Stomach (tissue), 9 donors: ENCODE data around the gene P4HTM. TPM values are rescaled to one million over a fixed set of nuclear protein-coding genes. Genes with fewer than 3 reads are reported as not detected.

ENCODE experiments used
- DNase-seq, 2 donors: peaks; one replicate each; pipeline versions ENCODE4 v3.0.0 to v3.0.0-alpha.2; 2013 to 2019
- H3K27ac ChIP-seq, 5 donors: fragments of 200-600 bp in 4 of 5; sonication (generic) in 4 of 5; one replicate each; pipeline ENCODE4 v1.5.1; 2013 to 2019; ENCODE audit warnings: mild to moderate bottlenecking in 1 of 5, moderate library complexity in 1 of 5
- H3K27me3 ChIP-seq, 3 donors: fragments of 200-600 bp; sonication (generic); one replicate each; pipeline ENCODE4 v1.5.1; 2017 to 2019; ENCODE audit warnings: mixed run types in 1 of 3
- H3K36me3 ChIP-seq, 4 donors: fragments of 200-600 bp; sonication (generic); 1 replicate in 3 of 4; 2 replicates in 1 of 4; pipeline ENCODE4 v1.5.1; 2016 to 2019
- H3K4me1 ChIP-seq, 4 donors: fragments of 200-600 bp; sonication (generic); one replicate each; pipeline ENCODE4 v1.5.1; 2016 to 2019
- H3K4me3 ChIP-seq, 4 donors: fragments of 200-600 bp; sonication (generic) in 3 of 4; one replicate each; pipeline ENCODE4 v1.5.1; 2016 to 2019; ENCODE audit warnings: mild to moderate bottlenecking in 1 of 4
- H3K9me3 ChIP-seq, 4 donors: fragments of 200-600 bp; sonication (generic); one replicate each; pipeline ENCODE4 v1.5.1; 2016 to 2019
- EP300 ChIP-seq: sonication (generic); formaldehyde crosslinking; IDR thresholded peaks from one replicate; pipeline ENCODE4 v1.6.1; 2017; ENCODE audit warnings: antibody characterized with exemption
- POLR2A ChIP-seq, 4 donors: fragments of 450-650 bp; IDR thresholded peaks; one replicate each; pipeline ENCODE4 v1.6.1; 2016; ENCODE audit warnings: antibody characterized with exemption in 4 of 4, control low read depth in 2 of 4, mild to moderate bottlenecking in 1 of 4, moderate library complexity in 1 of 4
- POLR2AphosphoS5 ChIP-seq, 3 donors: sonication (generic); formaldehyde crosslinking; IDR thresholded peaks; one replicate each; pipeline ENCODE4 v1.6.1; 2016; ENCODE audit warnings: antibody characterized with exemption in 3 of 3
- WGBS, 5 donors: extraction: QIAGEN DNeasy Blood & Tissue Kit in 3 of 5; methylation state at CpG; one replicate each; pipeline versions ENCODE4 v1.1.5 to v1.1.7; 2013 to 2018; 5-methylcytosine and 5-hydroxymethylcytosine counted together
- intact Hi-C: fragments of 100-400 bp; cut with DNase I; formaldehyde crosslinking; loops from one replicate; pipeline ENCODE4 v1.15.1; 2023; ENCODE audit warnings: low total_unique reads
- polyA plus RNA-seq, 3 donors: library from polyadenylated mRNA; stranded (reverse); fragments of 200-250 nt; gene quantifications; one replicate each; pipeline ENCODE4 v1.2.3, GENCODE V29; 2013
- total RNA-seq, 5 donors: library from RNA; depleted of rRNA; stranded (reverse); fragments of >200 nt; gene quantifications; one replicate each; pipeline versions ENCODE4 v1.1.0 to v1.2.3, GENCODE V29; 2014 to 2016
- TF ChIP-seq, protein P1 (sequence below), 7 experiments: fragments of 450-650 bp in 4 of 7; fragments of 200-600 bp in 3 of 7; sonication (generic) in 3 of 7; IDR thresholded peaks; one replicate each; pipeline ENCODE4 v1.5.1; 2016 to 2019; ENCODE audit warnings: antibody characterized with exemption in 7 of 7, control low read depth in 2 of 7, mild to moderate bottlenecking in 1 of 7
- donor health status: healthy with polysubstance abuse.
- donor health status: Bipolar disorder and iron deficiency.
- donor health status: healthy.

P4HTM gene
- total and polyA plus RNA-seq, 8 donors = 19.1 to 383 (median 48.3) TPM

DNA sequence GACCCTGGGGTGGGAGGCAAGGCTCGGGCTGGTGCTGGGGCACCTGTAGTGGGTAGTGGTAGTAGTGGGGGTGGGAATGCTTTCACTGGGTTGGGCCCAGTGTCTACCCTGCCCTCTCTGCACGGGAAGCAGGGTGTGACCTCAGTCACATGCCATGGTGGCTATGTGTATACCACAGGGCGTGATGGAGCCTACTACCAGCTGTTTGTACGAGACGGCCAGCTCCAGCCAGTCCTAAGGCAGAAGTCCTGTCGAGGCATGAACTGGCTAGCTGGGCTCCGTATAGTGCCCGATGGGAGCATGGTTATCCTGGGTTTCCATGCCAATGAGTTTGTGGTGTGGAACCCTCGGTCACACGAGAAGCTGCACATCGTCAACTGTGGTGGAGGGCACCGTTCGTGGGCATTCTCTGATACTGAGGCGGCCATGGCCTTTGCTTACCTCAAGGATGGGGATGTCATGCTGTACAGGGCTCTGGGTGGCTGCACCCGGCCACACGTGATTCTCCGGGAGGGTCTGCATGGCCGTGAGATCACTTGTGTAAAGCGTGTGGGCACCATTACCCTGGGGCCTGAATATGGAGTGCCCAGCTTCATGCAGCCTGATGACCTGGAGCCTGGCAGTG lies 23.2 kb downstream of the P4HTM start:
- Histone ChIP-seq H3K9me3 (no peaks in the 10 kb centered on the region), H3K27me3 (no peaks in the 10 kb centered on the region), H3K36me3 (peaks cover 22 to 68% (median 57%) of the 10 kb centered on the region in 4 donors), H3K4me1 (peaks cover 27 to 70% (median 53%) of the 10 kb centered on the region in 4 donors), H3K4me3 (no peak overlapping the region), H3K27ac (peak overlapping the region in 3 of 5 donors; percentile 5 to 15 (median 6))
- intact Hi-C loops = no loop called here
- DNase-seq = peak in 1 of 2 donors; percentile 21
- TF ChIP-seq EP300 (no peak), POLR2A (IDR thresholded peaks at IDR 0.05) (no peak), POLR2AphosphoS5 (IDR thresholded peaks at IDR 0.05) (no peak)
- TF ChIP-seq, protein P1, sequence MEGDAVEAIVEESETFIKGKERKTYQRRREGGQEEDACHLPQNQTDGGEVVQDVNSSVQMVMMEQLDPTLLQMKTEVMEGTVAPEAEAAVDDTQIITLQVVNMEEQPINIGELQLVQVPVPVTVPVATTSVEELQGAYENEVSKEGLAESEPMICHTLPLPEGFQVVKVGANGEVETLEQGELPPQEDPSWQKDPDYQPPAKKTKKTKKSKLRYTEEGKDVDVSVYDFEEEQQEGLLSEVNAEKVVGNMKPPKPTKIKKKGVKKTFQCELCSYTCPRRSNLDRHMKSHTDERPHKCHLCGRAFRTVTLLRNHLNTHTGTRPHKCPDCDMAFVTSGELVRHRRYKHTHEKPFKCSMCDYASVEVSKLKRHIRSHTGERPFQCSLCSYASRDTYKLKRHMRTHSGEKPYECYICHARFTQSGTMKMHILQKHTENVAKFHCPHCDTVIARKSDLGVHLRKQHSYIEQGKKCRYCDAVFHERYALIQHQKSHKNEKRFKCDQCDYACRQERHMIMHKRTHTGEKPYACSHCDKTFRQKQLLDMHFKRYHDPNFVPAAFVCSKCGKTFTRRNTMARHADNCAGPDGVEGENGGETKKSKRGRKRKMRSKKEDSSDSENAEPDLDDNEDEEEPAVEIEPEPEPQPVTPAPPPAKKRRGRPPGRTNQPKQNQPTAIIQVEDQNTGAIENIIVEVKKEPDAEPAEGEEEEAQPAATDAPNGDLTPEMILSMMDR (IDR thresholded peaks at IDR 0.05) = no peak
- WGBS, 5 donors = 74 to 85% (median 77%) methylated on average over 4 to 19 of the region's 19 CpGs

DNA sequence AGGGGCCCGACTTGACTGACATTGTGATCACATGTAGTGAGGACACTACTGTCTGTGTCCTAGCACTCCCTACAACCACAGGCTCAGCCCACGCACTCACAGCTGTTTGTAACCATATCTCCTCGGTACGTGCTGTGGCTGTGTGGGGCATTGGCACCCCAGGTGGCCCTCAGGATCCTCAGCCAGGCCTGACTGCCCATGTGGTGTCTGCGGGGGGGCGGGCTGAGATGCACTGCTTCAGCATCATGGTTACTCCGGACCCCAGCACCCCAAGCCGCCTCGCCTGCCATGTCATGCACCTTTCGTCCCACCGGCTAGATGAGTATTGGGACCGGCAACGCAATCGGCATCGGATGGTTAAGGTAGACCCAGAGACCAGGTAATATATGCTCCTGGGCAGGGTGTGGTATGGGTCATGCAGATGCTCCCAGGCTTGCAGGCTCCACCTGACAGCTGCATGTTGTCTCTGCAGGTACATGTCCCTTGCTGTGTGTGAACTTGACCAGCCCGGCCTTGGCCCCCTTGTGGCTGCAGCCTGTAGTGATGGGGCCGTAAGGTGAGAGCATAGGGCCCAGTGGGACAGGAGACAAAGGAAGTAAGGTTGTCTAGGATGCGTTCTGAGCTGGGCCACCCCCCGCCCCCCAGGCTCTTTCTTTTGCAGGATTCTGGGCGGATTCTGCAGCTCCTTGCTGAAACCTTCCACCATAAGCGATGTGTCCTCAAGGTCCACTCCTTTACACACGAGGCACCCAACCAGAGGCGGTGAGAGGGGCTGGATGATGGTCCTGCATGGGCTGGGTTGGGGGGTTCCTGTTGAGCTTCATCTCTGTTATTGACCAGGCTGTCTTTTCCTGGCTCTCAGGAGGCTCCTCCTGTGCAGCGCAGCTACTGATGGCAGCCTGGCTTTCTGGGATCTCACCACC lies 24.0 kb downstream of the P4HTM start:
- peak; percentile 66 to 69 for DNase-seq
- intact Hi-C loops = no loop called here
- no peak for TF ChIP-seq POLR2AphosphoS5 (IDR thresholded peaks at IDR 0.05)
- TF ChIP-seq, protein P1 (IDR thresholded peaks at IDR 0.05) = peak in 5 of 7 experiments; percentile 32 to 60 (median 45)
- Histone ChIP-seq H3K9me3 (no peaks in the 10 kb centered on the region), H3K4me1 (peaks cover 26 to 67% (median 52%) of the 10 kb centered on the region in 4 donors), H3K4me3 (no peak overlapping the region), H3K27me3 (no peaks in the 10 kb centered on the region), H3K36me3 (peaks cover 22 to 66% (median 57%) of the 10 kb centered on the region in 4 donors), H3K27ac (no peak overlapping the region)
- 79 to 85% (median 83%) methylated on average over 16 to 24 of the region's 24 CpGs for WGBS, 5 donors

DNA sequence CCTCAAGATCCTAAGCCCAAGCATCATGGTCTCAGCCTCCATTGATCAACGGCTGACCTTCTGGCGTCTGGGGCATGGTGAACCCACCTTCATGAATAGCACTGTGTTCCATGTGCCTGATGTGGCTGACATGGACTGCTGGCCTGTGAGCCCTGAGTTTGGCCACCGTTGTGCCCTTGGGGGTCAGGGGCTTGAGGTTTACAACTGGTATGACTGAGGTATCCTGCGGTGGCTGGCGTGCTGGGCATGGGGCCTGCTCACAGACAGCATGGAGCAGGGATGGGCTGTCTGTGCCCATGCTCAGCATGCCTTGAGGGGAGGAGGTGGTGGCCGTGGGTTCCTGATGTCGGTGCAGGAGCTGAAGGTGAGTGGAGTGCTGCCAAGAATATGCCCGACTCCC lies 25.0 kb downstream of the P4HTM start:
- no peaks in the 10 kb centered on the region for H3K9me3 ChIP-seq
- intact Hi-C loops = no loop called here
- 78 to 85% (median 80%) methylated on average over 6 to 8 of the region's 8 CpGs for WGBS, 5 donors
- no peaks in the 10 kb centered on the region for H3K27me3 ChIP-seq
- DNase-seq = peak in 1 of 2 donors; percentile 3
- no peak for TF ChIP-seq EP300
- TF ChIP-seq, protein P1 (IDR thresholded peaks at IDR 0.05) = no peak
- no peak for TF ChIP-seq POLR2A (IDR thresholded peaks at IDR 0.05)
- no peak for TF ChIP-seq POLR2AphosphoS5 (IDR thresholded peaks at IDR 0.05)
- H3K36me3 ChIP-seq = peaks cover 22 to 59% (median 57%) of the 10 kb centered on the region in 4 donors
- H3K4me3 ChIP-seq = no peak overlapping the region
- no peak overlapping the region for H3K27ac ChIP-seq
- H3K4me1 ChIP-seq = peaks cover 36 to 68% (median 58%) of the 10 kb centered on the region in 4 donors

DNA sequence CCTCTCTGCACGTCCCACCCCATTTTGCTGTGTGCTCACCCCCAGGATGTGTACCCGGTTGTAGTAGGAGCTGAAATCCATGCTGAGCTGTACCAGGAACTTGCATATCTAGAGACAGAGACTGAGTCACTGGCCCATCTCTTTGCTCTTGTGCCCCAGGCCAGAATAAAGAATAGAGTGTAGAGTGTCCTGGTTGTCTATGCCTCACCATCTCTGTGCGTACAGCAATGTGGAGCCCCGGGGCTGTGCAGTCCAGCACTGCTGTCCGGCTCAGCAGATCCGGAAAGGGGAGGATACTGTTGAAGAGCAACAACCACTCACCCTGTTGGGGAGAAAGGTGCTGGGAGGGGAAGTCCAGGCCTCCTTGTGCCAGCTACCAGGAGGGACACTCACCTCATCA lies 25.7 kb downstream of the P4HTM start:
- 61 to 89% (median 80%) methylated on average over 6 of the region's 6 CpGs for WGBS, 5 donors
- intact Hi-C loops = no loop called here

More for the DNA sequence above, 25.7 kb downstream of the P4HTM start:
- peaks cover 42 to 75% (median 64%) of the 10 kb centered on the region in 4 donors for H3K4me1 ChIP-seq
- H3K9me3 ChIP-seq = no peaks in the 10 kb centered on the region
- no peak overlapping the region for H3K4me3 ChIP-seq
- no peak for DNase-seq
- no peak overlapping the region for H3K27ac ChIP-seq
- H3K36me3 ChIP-seq = peaks cover 22 to 59% (median 57%) of the 10 kb centered on the region in 4 donors
- TF ChIP-seq, protein P1 (IDR thresholded peaks at IDR 0.05) = no peak
- TF ChIP-seq POLR2AphosphoS5 (IDR thresholded peaks at IDR 0.05) (no peak), EP300 (no peak), POLR2A (IDR thresholded peaks at IDR 0.05) (no peak)
- no peaks in the 10 kb centered on the region for H3K27me3 ChIP-seq
